Measurements from ENCODE around the gene NPC2.
"Not testable (repeated sequence)": the region's sequence is repeated elsewhere in the genome, so short reads cannot be mapped to it uniquely, and the experiment has no call there.

The NPC2 gene

DNA sequence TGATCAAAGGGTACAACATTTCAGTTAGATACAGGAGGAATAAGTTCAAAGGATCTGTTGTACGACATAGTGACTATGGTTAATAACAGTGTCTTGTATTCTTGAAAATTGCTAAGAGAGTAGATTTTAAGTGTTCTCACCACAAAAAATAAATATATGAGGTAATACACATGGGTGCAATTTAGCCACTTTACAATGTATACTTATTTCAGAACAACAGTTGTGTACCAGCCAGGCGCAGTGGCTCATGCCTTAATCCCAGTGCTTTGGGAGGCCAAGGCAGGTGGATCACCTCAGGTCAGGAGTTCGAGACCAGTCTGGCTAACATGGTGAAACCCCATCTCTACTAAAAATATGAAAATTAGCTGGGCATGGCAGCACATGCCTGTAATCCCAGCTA, 43.2 kb upstream of the NPC2 start:
- H3K9ac ChIP-seq (ENCODE audit: low read length); H3K4me2 ChIP-seq (ENCODE audit: low read length); H3K23ac ChIP-seq (ENCODE audit: low read length); H3K4ac ChIP-seq (ENCODE audit: low read depth, low read length); H2BK5ac ChIP-seq (ENCODE audit: low read length); H3K56ac ChIP-seq (ENCODE audit: low read length); H3K79me1 ChIP-seq (ENCODE audit: low read length); H3K4me1 ChIP-seq (ENCODE audit: control insufficient read depth, low read depth, low read length); H3K18ac ChIP-seq (ENCODE audit: low read length); H2BK15ac ChIP-seq (replicated peaks; ENCODE audit: low read depth); H2BK120ac ChIP-seq (ENCODE audit: low read depth, low read length); H4K8ac ChIP-seq (ENCODE audit: low read depth, low read length); DNase-seq; H3K79me2 ChIP-seq (ENCODE audit: control insufficient read depth, insufficient read depth, low read length); H3K27me3 ChIP-seq (ENCODE audit: insufficient read depth, low read length, poor library complexity); H4K5ac ChIP-seq (ENCODE audit: low read length); H2AK5ac ChIP-seq (ENCODE audit: low read length); H3K27ac ChIP-seq (ENCODE audit: low read depth, low read length); H3K36me3 ChIP-seq (ENCODE audit: control insufficient read depth, insufficient read depth, low read length); H3K4me3 ChIP-seq (ENCODE audit: low read length): not testable (repeated sequence)
- no CpG with 5 or more reads among the region's 3 CpGs for WGBS (ENCODE audit: extremely low coverage, insufficient coverage, low lambda C conversion rate)

DNA sequence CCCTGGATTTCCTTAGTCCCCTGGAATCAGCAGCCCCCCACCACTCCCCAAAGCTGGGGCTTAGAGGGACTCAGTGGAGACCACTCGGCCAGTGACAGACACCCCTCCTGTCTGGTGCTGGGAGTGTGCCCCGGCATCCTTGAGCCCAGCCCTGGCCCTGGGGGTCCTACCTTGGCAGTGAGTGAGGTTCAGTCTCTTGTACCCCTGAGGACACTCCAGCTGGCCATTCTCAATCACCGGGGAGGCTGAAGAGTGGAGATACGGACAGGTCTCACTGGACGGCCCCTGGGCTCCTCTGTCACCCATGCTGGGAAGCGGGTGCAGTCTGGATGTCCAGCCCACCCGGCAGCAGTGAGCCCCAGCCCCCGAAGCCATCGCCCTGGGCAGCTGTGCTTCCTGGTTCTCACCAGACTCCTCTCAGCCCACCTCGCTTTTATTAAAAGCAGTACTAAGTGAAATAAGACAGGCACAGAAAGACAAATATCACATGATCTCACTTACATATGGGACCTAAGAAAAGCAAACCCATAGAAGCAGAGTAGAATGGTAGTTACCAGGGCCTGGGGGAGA, 42.7 kb upstream of the NPC2 start:
- Histone ChIP-seq H3K4ac (ENCODE audit: low read depth, low read length) (no peak overlapping the region), H3K4me3 (ENCODE audit: low read length) (no peak overlapping the region), H3K27ac (ENCODE audit: low read depth, low read length) (no peak overlapping the region), H4K8ac (ENCODE audit: low read depth, low read length) (no peak overlapping the region), H3K27me3 (ENCODE audit: insufficient read depth, low read length, poor library complexity) (no peaks in the 10 kb centered on the region), H3K36me3 (ENCODE audit: control insufficient read depth, insufficient read depth, low read length) (no peaks in the 10 kb centered on the region), H3K79me1 (ENCODE audit: low read length) (no peaks in the 10 kb centered on the region), H3K79me2 (ENCODE audit: control insufficient read depth, insufficient read depth, low read length) (no peaks in the 10 kb centered on the region), H2BK15ac (replicated peaks; ENCODE audit: low read depth) (no peak overlapping the region), H3K18ac (ENCODE audit: low read length) (no peak overlapping the region), H4K5ac (ENCODE audit: low read length) (no peak overlapping the region), H3K4me1 (ENCODE audit: control insufficient read depth, low read depth, low read length) (no peaks in the 10 kb centered on the region), H2AK5ac (ENCODE audit: low read length) (no peak overlapping the region), H3K56ac (ENCODE audit: low read length) (no peak overlapping the region), H2BK5ac (ENCODE audit: low read length) (no peak overlapping the region), H3K4me2 (ENCODE audit: low read length) (no peak overlapping the region), H2BK120ac (ENCODE audit: low read depth, low read length) (no peak overlapping the region), H3K9ac (ENCODE audit: low read length) (no peak overlapping the region), H3K23ac (ENCODE audit: low read length) (no peak overlapping the region)
- WGBS (ENCODE audit: extremely low coverage, insufficient coverage, low lambda C conversion rate), result no CpG with 5 or more reads among the region's 10 CpGs
- DNase-seq, result no peak

DNA sequence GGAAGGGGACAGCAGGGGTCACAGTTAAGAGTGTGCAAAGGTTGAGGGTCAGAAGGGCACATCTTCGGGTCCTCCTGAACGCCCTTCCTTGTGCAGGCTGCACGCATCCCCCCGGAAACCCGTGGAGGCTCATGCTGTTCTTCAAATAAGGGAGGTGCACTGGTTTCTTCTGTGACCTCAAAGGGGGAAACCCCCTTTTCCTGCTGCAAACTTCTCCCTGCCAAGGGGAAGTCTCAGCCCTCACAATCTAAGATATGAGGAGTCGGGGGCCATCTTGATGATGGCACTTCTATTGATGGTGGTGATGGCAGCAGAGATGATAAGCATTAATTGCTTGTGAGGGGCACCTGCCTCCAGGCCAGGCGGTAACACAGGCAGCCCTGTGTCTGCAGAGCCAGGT, 40.5 kb upstream of the NPC2 start:
- no peak overlapping the region for H3K4me2 ChIP-seq (ENCODE audit: low read length)
- H3K9ac ChIP-seq (ENCODE audit: low read length), result no peak overlapping the region
- no peak overlapping the region for H4K5ac ChIP-seq (ENCODE audit: low read length)
- H2AK5ac ChIP-seq (ENCODE audit: low read length), result no peak overlapping the region
- no peak overlapping the region for H3K56ac ChIP-seq (ENCODE audit: low read length)
- DNase-seq, result no peak
- H3K27ac ChIP-seq (ENCODE audit: low read depth, low read length), result no peak overlapping the region
- no peak overlapping the region for H3K4me3 ChIP-seq (ENCODE audit: low read length)
- H3K36me3 ChIP-seq (ENCODE audit: control insufficient read depth, insufficient read depth, low read length), result no peaks in the 10 kb centered on the region
- H3K18ac ChIP-seq (ENCODE audit: low read length), result no peak overlapping the region
- no peaks in the 10 kb centered on the region for H3K79me2 ChIP-seq (ENCODE audit: control insufficient read depth, insufficient read depth, low read length)
- H2BK15ac ChIP-seq (replicated peaks; ENCODE audit: low read depth), result no peak overlapping the region
- no peak overlapping the region for H2BK5ac ChIP-seq (ENCODE audit: low read length)
- no peak overlapping the region for H2BK120ac ChIP-seq (ENCODE audit: low read depth, low read length)
- no peak overlapping the region for H3K23ac ChIP-seq (ENCODE audit: low read length)
- WGBS (ENCODE audit: extremely low coverage, insufficient coverage, low lambda C conversion rate), result no CpG with 5 or more reads among the region's 7 CpGs
- H3K4ac ChIP-seq (ENCODE audit: low read depth, low read length), result no peak overlapping the region
- no peak overlapping the region for H4K8ac ChIP-seq (ENCODE audit: low read depth, low read length)
- no peaks in the 10 kb centered on the region for H3K4me1 ChIP-seq (ENCODE audit: control insufficient read depth, low read depth, low read length)
- H3K27me3 ChIP-seq (ENCODE audit: insufficient read depth, low read length, poor library complexity), result no peaks in the 10 kb centered on the region
- no peaks in the 10 kb centered on the region for H3K79me1 ChIP-seq (ENCODE audit: low read length)

DNA sequence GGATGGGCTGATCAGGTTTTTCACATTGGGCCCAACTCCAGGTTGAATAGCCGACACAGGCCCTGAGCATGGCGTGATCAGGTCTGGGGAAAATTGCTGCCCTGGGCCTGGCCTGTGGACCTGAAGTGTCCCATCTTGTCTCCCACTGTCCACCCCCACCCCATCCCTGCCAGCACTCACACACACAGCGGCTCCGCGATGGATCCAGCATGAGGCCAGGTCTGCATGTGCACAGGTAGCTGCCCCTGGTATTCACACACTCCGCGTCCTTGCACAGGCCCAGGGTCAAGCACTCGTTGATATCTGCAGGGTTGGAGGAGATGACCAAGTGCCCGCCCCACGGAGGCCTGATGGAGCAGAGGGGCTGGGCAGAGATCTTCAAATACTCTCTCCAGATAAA, 39.1 kb upstream of the NPC2 start:
- WGBS (ENCODE audit: extremely low coverage, insufficient coverage, low lambda C conversion rate), result no CpG with 5 or more reads among the region's 10 CpGs

DNA sequence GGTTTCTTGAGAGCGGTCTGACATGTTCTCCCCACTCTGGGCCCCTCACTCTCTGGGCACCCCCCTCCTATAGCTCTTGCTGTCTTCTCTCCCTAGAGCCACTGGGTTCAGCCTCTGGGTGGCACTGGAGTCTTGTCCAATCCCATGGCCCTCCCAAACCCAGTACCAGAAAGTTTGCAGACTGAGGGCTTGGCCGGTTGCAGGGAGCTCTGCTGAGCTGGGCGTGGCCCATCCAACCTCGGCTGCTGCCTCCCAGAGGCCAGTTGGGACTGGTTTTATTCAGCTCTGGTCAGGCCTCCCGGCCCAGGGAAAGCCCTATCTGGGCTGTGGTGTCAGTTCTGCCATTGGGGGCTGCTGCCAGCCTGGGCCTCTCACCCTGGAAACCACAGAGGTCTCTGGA, 38.4 kb upstream of the NPC2 start:
- Histone ChIP-seq H4K8ac (ENCODE audit: low read depth, low read length) (no peak overlapping the region), H3K4ac (ENCODE audit: low read depth, low read length) (no peak overlapping the region), H3K79me2 (ENCODE audit: control insufficient read depth, insufficient read depth, low read length) (no peaks in the 10 kb centered on the region), H3K27me3 (ENCODE audit: insufficient read depth, low read length, poor library complexity) (no peaks in the 10 kb centered on the region), H3K9ac (ENCODE audit: low read length) (no peak overlapping the region), H3K4me1 (ENCODE audit: control insufficient read depth, low read depth, low read length) (no peaks in the 10 kb centered on the region), H4K5ac (ENCODE audit: low read length) (no peak overlapping the region), H3K27ac (ENCODE audit: low read depth, low read length) (no peak overlapping the region), H3K4me3 (ENCODE audit: low read length) (no peak overlapping the region), H2AK5ac (ENCODE audit: low read length) (no peak overlapping the region), H3K23ac (ENCODE audit: low read length) (no peak overlapping the region), H3K56ac (ENCODE audit: low read length) (no peak overlapping the region), H2BK120ac (ENCODE audit: low read depth, low read length) (no peak overlapping the region), H3K79me1 (ENCODE audit: low read length) (no peaks in the 10 kb centered on the region), H3K4me2 (ENCODE audit: low read length) (no peak overlapping the region), H2BK15ac (replicated peaks; ENCODE audit: low read depth) (no peak overlapping the region), H3K36me3 (ENCODE audit: control insufficient read depth, insufficient read depth, low read length) (no peaks in the 10 kb centered on the region), H3K18ac (ENCODE audit: low read length) (no peak overlapping the region), H2BK5ac (ENCODE audit: low read length) (no peak overlapping the region)
- DNase-seq, result peak; percentile 77
- no CpG with 5 or more reads among the region's 5 CpGs for WGBS (ENCODE audit: extremely low coverage, insufficient coverage, low lambda C conversion rate)

More for the DNA sequence above, 39.1 kb upstream of the NPC2 start:
- H3K4me3 ChIP-seq (ENCODE audit: low read length), result no peak overlapping the region
- no peak overlapping the region for H4K8ac ChIP-seq (ENCODE audit: low read depth, low read length)
- no peaks in the 10 kb centered on the region for H3K36me3 ChIP-seq (ENCODE audit: control insufficient read depth, insufficient read depth, low read length)
- no peak for DNase-seq
- H4K5ac ChIP-seq (ENCODE audit: low read length), result no peak overlapping the region
- no peak overlapping the region for H3K23ac ChIP-seq (ENCODE audit: low read length)
- H2AK5ac ChIP-seq (ENCODE audit: low read length), result no peak overlapping the region
- H3K18ac ChIP-seq (ENCODE audit: low read length), result no peak overlapping the region
- H3K9ac ChIP-seq (ENCODE audit: low read length), result no peak overlapping the region
- H3K4ac ChIP-seq (ENCODE audit: low read depth, low read length), result no peak overlapping the region
- no peak overlapping the region for H3K56ac ChIP-seq (ENCODE audit: low read length)
- no peak overlapping the region for H2BK15ac ChIP-seq (replicated peaks; ENCODE audit: low read depth)
- H3K4me1 ChIP-seq (ENCODE audit: control insufficient read depth, low read depth, low read length), result no peaks in the 10 kb centered on the region
- H3K4me2 ChIP-seq (ENCODE audit: low read length), result no peak overlapping the region
- no peak overlapping the region for H3K27ac ChIP-seq (ENCODE audit: low read depth, low read length)
- no peak overlapping the region for H2BK5ac ChIP-seq (ENCODE audit: low read length)
- H3K27me3 ChIP-seq (ENCODE audit: insufficient read depth, low read length, poor library complexity), result no peaks in the 10 kb centered on the region
- H3K79me1 ChIP-seq (ENCODE audit: low read length), result no peaks in the 10 kb centered on the region
- no peaks in the 10 kb centered on the region for H3K79me2 ChIP-seq (ENCODE audit: control insufficient read depth, insufficient read depth, low read length)
- no peak overlapping the region for H2BK120ac ChIP-seq (ENCODE audit: low read depth, low read length)

DNA sequence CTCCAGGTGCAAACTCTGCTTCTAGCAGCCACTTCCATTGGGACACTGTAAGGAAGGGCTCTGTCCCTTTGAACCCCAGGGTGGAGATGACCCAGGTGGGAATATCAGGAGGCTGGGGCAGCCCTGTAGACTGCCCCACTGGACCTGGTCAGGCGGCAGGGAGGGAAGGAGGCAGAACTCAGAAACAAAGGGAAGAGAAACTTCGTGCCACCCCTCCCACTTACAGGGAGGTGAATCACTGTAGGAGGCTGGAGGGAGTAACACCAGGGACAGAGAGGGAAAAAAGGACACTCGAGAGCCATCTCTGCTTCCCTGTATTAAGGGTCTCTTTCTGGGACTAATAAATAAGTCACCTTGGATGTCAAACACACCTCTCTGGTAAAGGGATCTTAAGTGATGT, 37.9 kb upstream of the NPC2 start:
- Histone ChIP-seq H3K4me2 (ENCODE audit: low read length) (no peak overlapping the region), H2AK5ac (ENCODE audit: low read length) (no peak overlapping the region), H3K56ac (ENCODE audit: low read length) (no peak overlapping the region), H3K4me1 (ENCODE audit: control insufficient read depth, low read depth, low read length) (no peaks in the 10 kb centered on the region), H3K79me2 (ENCODE audit: control insufficient read depth, insufficient read depth, low read length) (no peaks in the 10 kb centered on the region), H3K27ac (ENCODE audit: low read depth, low read length) (no peak overlapping the region), H3K79me1 (ENCODE audit: low read length) (no peaks in the 10 kb centered on the region), H2BK120ac (ENCODE audit: low read depth, low read length) (no peak overlapping the region), H3K23ac (ENCODE audit: low read length) (no peak overlapping the region), H3K4me3 (ENCODE audit: low read length) (no peak overlapping the region), H2BK15ac (replicated peaks; ENCODE audit: low read depth) (no peak overlapping the region), H4K8ac (ENCODE audit: low read depth, low read length) (no peak overlapping the region), H3K36me3 (ENCODE audit: control insufficient read depth, insufficient read depth, low read length) (no peaks in the 10 kb centered on the region), H3K4ac (ENCODE audit: low read depth, low read length) (no peak overlapping the region), H4K5ac (ENCODE audit: low read length) (no peak overlapping the region), H3K27me3 (ENCODE audit: insufficient read depth, low read length, poor library complexity) (no peaks in the 10 kb centered on the region), H3K18ac (ENCODE audit: low read length) (no peak overlapping the region), H2BK5ac (ENCODE audit: low read length) (no peak overlapping the region), H3K9ac (ENCODE audit: low read length) (no peak overlapping the region)
- no CpG with 5 or more reads among the region's 3 CpGs for WGBS (ENCODE audit: extremely low coverage, insufficient coverage, low lambda C conversion rate)
- DNase-seq, result no peak
